ENCODE results near the gene ASB14.
"Not testable (repeated sequence)": the region's sequence is repeated elsewhere in the genome, so short reads cannot be mapped to it uniquely, and the experiment has no call there.

Gene ASB14

GRCh38 chr3:57309769-57310360 lies 17.4 kb upstream of the ASB14 start:
- POLR2A ChIA-PET: no interaction called here
- TF ChIP-seq CTCF (IDR thresholded peaks at IDR 0.05; ENCODE audit: control extremely low read depth, extremely low read depth, low read depth, missing control alignments): no peak
- no peak for DNase-seq (ENCODE audit: extremely low spot score)
- CTCF ChIA-PET: no interaction called here

DNA sequence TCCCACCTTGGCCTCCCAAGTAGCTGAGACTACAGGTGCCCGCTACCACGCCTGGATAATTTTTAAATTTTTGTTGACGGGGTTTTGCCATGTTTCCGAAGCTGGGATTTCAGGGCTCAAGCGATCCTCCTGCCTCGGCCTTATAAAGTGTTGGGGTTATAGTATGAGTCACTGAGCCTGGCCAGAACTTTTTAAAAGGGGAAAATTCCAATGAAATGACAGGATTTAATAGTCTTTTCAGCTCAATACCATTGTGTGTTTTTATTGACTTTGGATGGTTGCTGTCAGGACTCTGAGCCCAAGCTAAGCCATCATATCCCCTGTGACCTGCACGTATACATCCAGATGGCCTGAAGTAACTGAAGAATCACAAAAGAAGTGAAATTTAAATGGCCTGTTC lies 11.0 kb upstream of the ASB14 start:
- CTCF ChIA-PET; POLR2A ChIA-PET; DNase-seq (ENCODE audit: extremely low spot score): not testable (repeated sequence)

DNA sequence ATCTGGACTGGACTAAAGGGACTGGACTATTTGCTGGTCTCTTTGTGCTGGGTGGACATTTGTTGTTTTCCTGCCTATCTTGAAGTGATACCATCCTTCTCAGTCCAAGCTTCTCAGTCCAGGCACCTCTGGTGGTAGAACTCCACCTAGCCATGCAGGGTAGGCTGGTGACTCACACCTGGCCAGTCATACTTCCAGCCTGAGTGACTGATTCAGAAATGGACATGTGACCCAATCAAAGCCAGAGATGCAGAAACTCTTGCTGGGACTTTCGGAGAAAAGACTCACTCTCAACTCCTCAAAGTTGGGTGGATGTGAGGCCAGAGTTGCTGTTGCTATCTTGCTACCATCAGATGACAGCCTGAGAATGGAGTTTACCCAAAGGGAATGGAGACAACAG lies 5.6 kb upstream of the ASB14 start:
- ChIA-PET CTCF (interaction anchor here (1.3 kb wide), 1 partner anchor 100 kb away, joined by 4 read pairs; no protein-coding TSS in a partner anchor), POLR2A (no interaction called here)
- no peak for DNase-seq (ENCODE audit: extremely low spot score)
- no peak for TF ChIP-seq CTCF (IDR thresholded peaks at IDR 0.05; ENCODE audit: control extremely low read depth, extremely low read depth, low read depth, missing control alignments)

GRCh38 chr3:57292897-57293526 lies 527 bp upstream of the ASB14 start:
- TF ChIP-seq CTCF (IDR thresholded peaks at IDR 0.05; ENCODE audit: control extremely low read depth, extremely low read depth, low read depth, missing control alignments): no peak
- DNase-seq (ENCODE audit: extremely low spot score): no peak
- POLR2A ChIA-PET: no interaction called here
- CTCF ChIA-PET: no interaction called here

- CTCF ChIA-PET: no interaction called here
- TF ChIP-seq CTCF (IDR thresholded peaks at IDR 0.05; ENCODE audit: control extremely low read depth, extremely low read depth, low read depth, missing control alignments): no peak
- POLR2A ChIA-PET: no interaction called here
- no peak for DNase-seq (ENCODE audit: extremely low spot score)
Measured at GRCh38 chr3:57288403-57288802, 4.1 kb downstream of the ASB14 start.

DNA sequence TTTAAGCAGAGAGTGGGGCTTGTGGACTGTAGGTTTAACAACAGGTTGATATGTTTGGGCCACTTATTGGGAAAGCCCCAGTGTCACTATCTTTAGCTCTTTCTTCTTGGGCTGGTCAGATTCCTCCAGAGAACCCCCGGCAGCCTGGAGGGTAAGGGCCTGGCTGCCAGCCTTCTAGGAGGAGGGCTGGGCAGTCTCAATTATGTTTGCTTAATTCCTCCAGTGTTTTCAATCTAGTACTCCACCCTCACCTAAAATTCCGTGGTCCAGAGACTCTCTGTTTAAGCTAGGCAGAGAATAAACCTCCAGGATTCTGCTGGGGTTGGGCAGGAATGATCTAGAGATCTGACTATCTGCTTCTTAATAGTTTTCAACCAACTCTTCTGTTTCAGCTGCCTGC lies 5.3 kb downstream of the ASB14 start:
- TF ChIP-seq CTCF (IDR thresholded peaks at IDR 0.05; ENCODE audit: control extremely low read depth, extremely low read depth, low read depth, missing control alignments): no peak
- POLR2A ChIA-PET: no interaction called here
- CTCF ChIA-PET: interaction anchor here (1.2 kb wide), 1 partner anchor 26 kb away, joined by 3 read pairs; no protein-coding TSS in a partner anchor
- no peak for DNase-seq (ENCODE audit: extremely low spot score)

DNA sequence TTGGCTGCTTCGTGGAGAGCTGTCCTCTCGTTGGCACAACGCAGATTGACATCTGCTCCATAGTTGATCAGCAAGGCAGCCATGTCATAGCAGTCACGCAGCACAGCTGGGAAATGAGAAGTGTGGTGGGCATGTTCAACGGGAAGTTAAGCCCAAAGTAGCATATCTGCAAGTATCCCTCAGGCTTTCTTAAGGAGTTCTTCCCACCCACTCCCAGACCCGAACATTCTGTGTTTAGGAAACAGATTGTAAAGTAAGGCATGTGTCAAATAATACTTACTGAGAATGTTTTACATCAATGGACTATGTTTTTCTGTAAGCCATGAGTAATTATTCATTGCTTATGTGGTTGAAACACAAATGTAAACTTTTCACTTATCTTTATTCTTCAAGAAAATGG lies 9.2 kb downstream of the ASB14 start:
- no peak for TF ChIP-seq CTCF (IDR thresholded peaks at IDR 0.05; ENCODE audit: control extremely low read depth, extremely low read depth, low read depth, missing control alignments)
- CTCF ChIA-PET: interaction anchor here (1.0 to 1.4 kb wide), 2 partner anchors 13 to 26 kb away, joined by 3 to 4 read pairs; no protein-coding TSS in a partner anchor
- no peak for DNase-seq (ENCODE audit: extremely low spot score)

More for the DNA sequence above, 9.2 kb downstream of the ASB14 start:
- POLR2A ChIA-PET: no interaction called here
